ENCODE measurements around the gene RPGRIP1.

- TF ChIP-seq EP300 (IDR thresholded peaks at IDR 0.05) (no peak), CTCF (IDR thresholded peaks at IDR 0.05) (no peak), POLR2A (IDR thresholded peaks at IDR 0.05; ENCODE audit: low read depth) (no peak), POLR2AphosphoS5 (IDR thresholded peaks at IDR 0.05) (no peak)
Observed at GRCh38 chr14:21268617-21269251, 11.1 kb upstream of the RPGRIP1 start.

All from esophagus muscularis mucosa (tissue), 4 donors.